ENCODE results near the gene CCDC88C. TPM values are rescaled to one million over a fixed set of nuclear protein-coding genes. Genes with fewer than 3 reads are reported as not detected.
A peak's percentile ranks its signal among the peaks of the same experiment; 100 is the strongest.

Gene CCDC88C
- total RNA-seq, 1 experiment from 2014 or later = 29.8 TPM

DNA sequence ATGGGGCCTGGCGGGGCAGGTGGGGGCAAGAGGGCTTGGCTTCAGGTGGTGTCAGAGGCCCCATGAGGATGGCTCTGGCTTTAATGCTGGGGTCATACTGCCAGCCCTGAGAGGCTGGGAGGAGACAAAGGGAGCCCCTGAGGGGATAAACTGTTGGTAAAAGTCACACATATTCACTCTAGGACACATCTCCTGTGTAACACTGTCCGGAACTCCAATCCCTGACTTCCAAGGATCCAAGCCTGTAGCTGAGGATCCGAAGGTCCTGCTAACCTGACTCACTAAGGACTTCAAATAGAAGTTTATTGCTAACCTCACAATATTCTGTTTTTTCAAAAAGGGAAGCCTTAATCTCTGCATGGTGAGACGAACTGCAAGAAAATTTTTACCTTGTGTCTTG is 134.0 kb downstream of the CCDC88C start:
- Histone ChIP-seq H3K4me1 (no peaks in the 10 kb centered on the region), H3K36me3 (ENCODE audit: control insufficient read depth, insufficient read depth, low read length) (no peaks in the 10 kb centered on the region; the same call in 1 of the 2 replicates), H3K4me3 (ENCODE audit: low read depth, low read length) (no peak overlapping the region), H3K9me3 (no peaks in the 10 kb centered on the region), H3K27me3 (replicated peaks; ENCODE audit: control insufficient read depth, insufficient read depth, low read length) (no peaks in the 10 kb centered on the region)
- no peak overlapping the region for H3K4me3 Mint-ChIP-seq (ENCODE audit: unreplicated experiment)
- ChIA-PET POLR2A (no interaction called here), CTCF (no interaction called here)
- H3K27me3 Mint-ChIP-seq (ENCODE audit: insufficient read depth, unreplicated experiment) = no peaks in the 10 kb centered on the region
- no peaks in the 10 kb centered on the region for H3K4me1 Mint-ChIP-seq (ENCODE audit: low read depth, unreplicated experiment)
- BruUV-seq (replicated peaks) = no TSS peak
- intact Hi-C loops (cut with micrococcal nuclease; ENCODE audit: unreplicated experiment) = no loop called here
- no peak for DNase-seq
- TF ChIP-seq CTCF (IDR thresholded peaks at IDR 0.05; ENCODE audit: insufficient read depth in 1 of 2, low read depth in 1 of 2, low read length in 1 of 2, severe bottlenecking in 1 of 2, unreplicated experiment in 1 of 2) = no peak
- H3K27ac Mint-ChIP-seq (ENCODE audit: unreplicated experiment) = peak overlapping the region; percentile 61
- no peaks in the 10 kb centered on the region for H3K9me3 Mint-ChIP-seq (ENCODE audit: unreplicated experiment)
- peaks cover 24% of the 10 kb centered on the region for H3K36me3 Mint-ChIP-seq (ENCODE audit: insufficient read depth, unreplicated experiment)

DNA sequence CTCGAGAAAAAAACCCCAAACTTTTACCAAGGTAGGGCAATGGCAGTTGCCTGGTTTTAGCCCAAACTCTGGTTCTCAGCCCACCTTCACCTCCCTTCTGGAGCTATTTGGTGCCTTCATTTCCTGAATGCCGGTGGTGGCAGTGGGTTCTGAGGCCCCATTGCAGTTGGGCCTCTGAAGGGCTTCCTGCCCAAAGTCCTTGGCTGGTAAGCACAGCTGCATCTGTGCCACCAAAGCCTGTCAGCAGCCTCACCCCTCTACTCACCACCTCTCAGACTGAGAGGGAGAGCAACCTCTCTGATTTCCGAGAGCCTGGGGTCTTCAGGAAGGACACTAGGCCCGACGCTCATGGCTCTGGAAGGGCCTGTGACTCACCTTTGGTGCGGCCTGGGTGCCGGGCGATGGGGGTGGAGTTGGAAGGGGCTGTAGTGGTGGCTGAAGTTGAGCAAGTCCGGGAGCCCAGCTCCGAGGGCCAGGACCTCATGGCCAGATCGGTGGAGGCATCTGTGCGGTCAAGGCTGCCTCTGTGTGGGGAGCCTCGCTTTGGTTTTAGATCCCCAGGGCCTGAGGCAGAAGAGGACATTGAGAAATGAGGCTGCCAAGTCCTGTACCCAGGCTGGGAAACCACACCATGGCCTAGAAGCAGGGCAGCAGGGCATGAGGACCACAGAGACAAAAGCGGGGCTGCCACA is 134.5 kb downstream of the CCDC88C start:
- H3K9me3 Mint-ChIP-seq (ENCODE audit: unreplicated experiment) = no peaks in the 10 kb centered on the region
- no TSS peak for BruUV-seq (replicated peaks)
- peaks cover 24% of the 10 kb centered on the region for H3K36me3 Mint-ChIP-seq (ENCODE audit: insufficient read depth, unreplicated experiment)
- CTCF ChIA-PET = no interaction called here
- no peak overlapping the region for H3K4me3 Mint-ChIP-seq (ENCODE audit: unreplicated experiment)
- Histone ChIP-seq H3K4me1 (no peaks in the 10 kb centered on the region), H3K36me3 (ENCODE audit: control insufficient read depth, insufficient read depth, low read length) (no peaks in the 10 kb centered on the region; the same call in 1 of the 2 replicates), H3K9me3 (no peaks in the 10 kb centered on the region), H3K4me3 (ENCODE audit: low read depth, low read length) (no peak overlapping the region), H3K27me3 (replicated peaks; ENCODE audit: control insufficient read depth, insufficient read depth, low read length) (no peaks in the 10 kb centered on the region)
- no peak for TF ChIP-seq CTCF (IDR thresholded peaks at IDR 0.05; ENCODE audit: insufficient read depth in 1 of 2, low read depth in 1 of 2, low read length in 1 of 2, severe bottlenecking in 1 of 2, unreplicated experiment in 1 of 2)
- DNase-seq = no peak
- peak overlapping the region; percentile 61 for H3K27ac Mint-ChIP-seq (ENCODE audit: unreplicated experiment)
- POLR2A ChIA-PET = no interaction called here
- H3K4me1 Mint-ChIP-seq (ENCODE audit: low read depth, unreplicated experiment) = no peaks in the 10 kb centered on the region
- intact Hi-C loops (cut with micrococcal nuclease; ENCODE audit: unreplicated experiment) = no loop called here
- H3K27me3 Mint-ChIP-seq (ENCODE audit: insufficient read depth, unreplicated experiment) = no peaks in the 10 kb centered on the region

- Mint-ChIP-seq H3K4me3 (ENCODE audit: unreplicated experiment) (no peak overlapping the region), H3K27me3 (ENCODE audit: insufficient read depth, unreplicated experiment) (no peaks in the 10 kb centered on the region), H3K4me1 (ENCODE audit: low read depth, unreplicated experiment) (no peaks in the 10 kb centered on the region), H3K27ac (ENCODE audit: unreplicated experiment) (no peak overlapping the region), H3K9me3 (ENCODE audit: unreplicated experiment) (no peaks in the 10 kb centered on the region), H3K36me3 (ENCODE audit: insufficient read depth, unreplicated experiment) (peaks cover 15% of the 10 kb centered on the region)
- H3K36me3 ChIP-seq (ENCODE audit: control insufficient read depth, insufficient read depth, low read length) = no peaks in the 10 kb centered on the region; the same call in 1 of the 2 replicates
- no TSS peak for BruUV-seq (replicated peaks)
- ChIA-PET CTCF (no interaction called here), POLR2A (no interaction called here)
- no peak for DNase-seq
- no peak for TF ChIP-seq CTCF (IDR thresholded peaks at IDR 0.05; ENCODE audit: insufficient read depth in 1 of 2, low read depth in 1 of 2, low read length in 1 of 2, severe bottlenecking in 1 of 2, unreplicated experiment in 1 of 2)
- no peak overlapping the region for H3K4me3 ChIP-seq (ENCODE audit: low read depth, low read length)
- intact Hi-C loops (cut with micrococcal nuclease; ENCODE audit: unreplicated experiment) = no loop called here
- H3K27me3 ChIP-seq (replicated peaks; ENCODE audit: control insufficient read depth, insufficient read depth, low read length) = no peaks in the 10 kb centered on the region
- no peaks in the 10 kb centered on the region for H3K9me3 ChIP-seq
- H3K4me1 ChIP-seq = no peaks in the 10 kb centered on the region
Observed at GRCh38 chr14:91281346-91281745, 136.3 kb downstream of the CCDC88C start.
